NCI-H1436 (cell line): Measurements from ENCODE around the gene HYI.
A peak's percentile ranks its signal among the peaks of the same experiment; 100 is the strongest.
"Not testable (repeated sequence)": the region's sequence is repeated elsewhere in the genome, so short reads cannot be mapped to it uniquely, and the experiment has no call there.

Experiments used
- DNase-seq: peaks from one replicate; lab custom pipeline; 2025; lab: John Stamatoyannopoulos, UW

Gene HYI

GRCh38 chr1:43453442-43454269 is at the start of gene HYI:
Gene HYI, minus strand, starts transcription at chr1:43453931. Its CDS starts 138 bp downstream, at chr1:43453793.
- DNase-seq = peak; percentile 80

GRCh38 chr1:43501806-43502205 is 48.1 kb upstream of the HYI start:
- not testable (repeated sequence) for DNase-seq

- no peak for DNase-seq
These were observed 46.2 kb upstream of the HYI start for GRCh38 chr1:43499898-43500297.

GRCh38 chr1:43495204-43495603 is 41.5 kb upstream of the HYI start:
- DNase-seq = no peak

- no peak for DNase-seq
These were observed 40.1 kb upstream of the HYI start for GRCh38 chr1:43493661-43494450.

GRCh38 chr1:43492826-43493225 is 39.1 kb upstream of the HYI start:
- DNase-seq = no peak

GRCh38 chr1:43491061-43491460 is 37.3 kb upstream of the HYI start:
- DNase-seq = no peak

- DNase-seq = no peak
These were observed 34.4 kb upstream of the HYI start for GRCh38 chr1:43488165-43488564.

GRCh38 chr1:43484367-43484766 is 30.6 kb upstream of the HYI start:
- no peak for DNase-seq

GRCh38 chr1:43482215-43482614 is 28.5 kb upstream of the HYI start:
- DNase-seq = no peak

GRCh38 chr1:43481491-43481890 is 27.8 kb upstream of the HYI start:
- DNase-seq = no peak

GRCh38 chr1:43479414-43479813 is 25.7 kb upstream of the HYI start:
- no peak for DNase-seq

GRCh38 chr1:43477716-43478115 is 24.0 kb upstream of the HYI start:
- no peak for DNase-seq

GRCh38 chr1:43475611-43476401 is 22.1 kb upstream of the HYI start:
- DNase-seq = not testable (repeated sequence)

GRCh38 chr1:43473463-43473862 is 19.7 kb upstream of the HYI start:
- DNase-seq = no peak

GRCh38 chr1:43472463-43473151 is 18.9 kb upstream of the HYI start:
- not testable (repeated sequence) for DNase-seq

- no peak for DNase-seq
These were observed 18.3 kb upstream of the HYI start for GRCh38 chr1:43472087-43472462.

GRCh38 chr1:43469932-43470331 is 16.2 kb upstream of the HYI start:
- no peak for DNase-seq

GRCh38 chr1:43468414-43468813 is 14.7 kb upstream of the HYI start:
- DNase-seq = no peak

GRCh38 chr1:43466403-43466802 is 12.7 kb upstream of the HYI start:
- DNase-seq = no peak

- DNase-seq = no peak
These were observed 11.9 kb upstream of the HYI start for GRCh38 chr1:43465505-43466067.
